GM12891 (cell line): ENCODE results near the gene THSD4.

Experiments
- PAX5 ChIP-seq: IDR thresholded peaks from 2 replicates; pipeline ENCODE4 v1.6.1; 2011; ENCODE audit warnings: low read length, moderate library complexity, mild to moderate bottlenecking; ENCODE audit not compliant: insufficient read depth, severe bottlenecking
- POLR2A ChIP-seq: IDR thresholded peaks from 2 replicates; pipeline ENCODE4 v1.6.1; 2011; ENCODE audit warnings: low read depth, low read length, control low read depth
- POLR2AphosphoS5 ChIP-seq: IDR thresholded peaks from 2 replicates; pipeline ENCODE4 v1.6.1; 2011; ENCODE audit warnings: low read depth, low read length, control low read depth
- TAF1 ChIP-seq: IDR thresholded peaks from 2 replicates; pipeline ENCODE4 v1.6.1; 2011; ENCODE audit warnings: low read depth, low read length, control low read depth

- TF ChIP-seq PAX5 (no peak), POLR2A (no peak), POLR2AphosphoS5 (no peak), TAF1 (no peak)
These were observed 696.8 kb downstream of the THSD4 start for GRCh38 chr15:71811752-71812735.
